ENCODE measurements around the gene TCIRG1. TPM values are rescaled to one million over a fixed set of nuclear protein-coding genes. Genes with fewer than 3 reads are reported as not detected.

TCIRG1 gene
- total RNA-seq, 1 donor from 2014 or later = 33.6 TPM

GRCh38 chr11:68019486-68019885, 19.3 kb upstream of the TCIRG1 start:
- Mint-ChIP-seq H3K27ac (peak overlapping the region; percentile 78), H3K27me3 (no peaks in the 10 kb centered on the region), H3K4me1 (ENCODE audit: low read depth) (peaks cover 16% of the 10 kb centered on the region)

GRCh38 chr11:68020575-68020974, 18.2 kb upstream of the TCIRG1 start:
- DNase-seq (ENCODE audit: low spot score, unreplicated experiment) = no peak
- Mint-ChIP-seq H3K36me3 (ENCODE audit: insufficient read depth) (peaks cover 6% of the 10 kb centered on the region), H3K27ac (peak overlapping the region; percentile 8), H3K27me3 (no peaks in the 10 kb centered on the region), H3K4me3 (ENCODE audit: low read depth) (no peak overlapping the region), H3K9me3 (ENCODE audit: low read depth) (no peaks in the 10 kb centered on the region), H3K4me1 (ENCODE audit: low read depth) (peaks cover 16% of the 10 kb centered on the region)
- TF ChIP-seq CTCF (IDR thresholded peaks at IDR 0.05; ENCODE audit: unreplicated experiment) = no peak

More at GRCh38 chr11:68019486-68019885, 19.3 kb upstream of the TCIRG1 start:
- Mint-ChIP-seq H3K36me3 (ENCODE audit: insufficient read depth) (peaks cover 2% of the 10 kb centered on the region), H3K9me3 (ENCODE audit: low read depth) (no peaks in the 10 kb centered on the region), H3K4me3 (ENCODE audit: low read depth) (no peak overlapping the region)
- no peak for DNase-seq (ENCODE audit: low spot score, unreplicated experiment)
- TF ChIP-seq CTCF (IDR thresholded peaks at IDR 0.05; ENCODE audit: unreplicated experiment) = no peak

GRCh38 chr11:68021167-68021787, 17.5 kb upstream of the TCIRG1 start:
- H3K36me3 Mint-ChIP-seq (ENCODE audit: insufficient read depth) = peaks cover 6% of the 10 kb centered on the region
- no peaks in the 10 kb centered on the region for H3K27me3 Mint-ChIP-seq
- no peak overlapping the region for H3K4me3 Mint-ChIP-seq (ENCODE audit: low read depth)
- H3K4me1 Mint-ChIP-seq (ENCODE audit: low read depth) = peaks cover 16% of the 10 kb centered on the region
- DNase-seq (ENCODE audit: low spot score, unreplicated experiment) = no peak
- H3K27ac Mint-ChIP-seq = peak overlapping the region; percentile 8
- peak; percentile 44 for TF ChIP-seq CTCF (IDR thresholded peaks at IDR 0.05; ENCODE audit: unreplicated experiment)
- H3K9me3 Mint-ChIP-seq (ENCODE audit: low read depth) = no peaks in the 10 kb centered on the region

- Mint-ChIP-seq H3K27ac (no peak overlapping the region), H3K9me3 (ENCODE audit: low read depth) (no peaks in the 10 kb centered on the region), H3K27me3 (no peaks in the 10 kb centered on the region), H3K4me1 (ENCODE audit: low read depth) (peaks cover 10% of the 10 kb centered on the region), H3K4me3 (ENCODE audit: low read depth) (no peak overlapping the region), H3K36me3 (ENCODE audit: insufficient read depth) (peaks cover 6% of the 10 kb centered on the region)
- no peak for DNase-seq (ENCODE audit: low spot score, unreplicated experiment)
- TF ChIP-seq CTCF (IDR thresholded peaks at IDR 0.05; ENCODE audit: unreplicated experiment) = no peak
Observed at GRCh38 chr11:68022531-68022930, 16.3 kb upstream of the TCIRG1 start.

GRCh38 chr11:68024508-68024907, 14.3 kb upstream of the TCIRG1 start:
- no peak for TF ChIP-seq CTCF (IDR thresholded peaks at IDR 0.05; ENCODE audit: unreplicated experiment)
- no peaks in the 10 kb centered on the region for H3K9me3 Mint-ChIP-seq (ENCODE audit: low read depth)
- DNase-seq (ENCODE audit: low spot score, unreplicated experiment) = no peak
- peaks cover 5% of the 10 kb centered on the region for H3K4me1 Mint-ChIP-seq (ENCODE audit: low read depth)
- no peaks in the 10 kb centered on the region for H3K27me3 Mint-ChIP-seq
- H3K36me3 Mint-ChIP-seq (ENCODE audit: insufficient read depth) = peaks cover 6% of the 10 kb centered on the region
- no peak overlapping the region for H3K4me3 Mint-ChIP-seq (ENCODE audit: low read depth)
- H3K27ac Mint-ChIP-seq = no peak overlapping the region

All from progenitor cell of endocrine pancreas (in vitro differentiated cells).